C4-2B (cell line): Measurements from ENCODE around the gene BLID.

Experiments used
- H3K27ac ChIP-seq: fragments of 450-650 bp; 2 replicates; pipeline ENCODE4 v1.5.1; 2017
- CTCF ChIP-seq: fragments of 450-650 bp; conservative IDR thresholded peaks from 2 replicates; pipeline ENCODE4 v1.5.1; 2017; ENCODE audit warnings: mild to moderate bottlenecking
- ZFX ChIP-seq: fragments of 450-650 bp; IDR thresholded peaks from 2 replicates; pipeline ENCODE4 v1.6.1; 2017

The BLID gene

GRCh38 chr11:122091835-122092234, 24.2 kb downstream of the BLID start:
- H3K27ac ChIP-seq, result no peak overlapping the region
- no peak for TF ChIP-seq ZFX
- TF ChIP-seq CTCF, result no peak

- no peak for TF ChIP-seq CTCF
- TF ChIP-seq ZFX, result no peak
- no peak overlapping the region for H3K27ac ChIP-seq
These were observed 26.9 kb downstream of the BLID start for GRCh38 chr11:122089111-122089510.

- TF ChIP-seq CTCF, result no peak
- no peak for TF ChIP-seq ZFX
- no peak overlapping the region for H3K27ac ChIP-seq
These were observed 30.3 kb downstream of the BLID start for GRCh38 chr11:122085712-122086111.

- no peak overlapping the region for H3K27ac ChIP-seq
- TF ChIP-seq CTCF, result no peak
- no peak for TF ChIP-seq ZFX
These were observed 30.8 kb downstream of the BLID start for GRCh38 chr11:122085264-122085663.

- no peak overlapping the region for H3K27ac ChIP-seq
- TF ChIP-seq ZFX, result no peak
- TF ChIP-seq CTCF, result no peak
These were observed 33.8 kb downstream of the BLID start for GRCh38 chr11:122082205-122082604.

GRCh38 chr11:122081073-122081472, 34.9 kb downstream of the BLID start:
- no peak for TF ChIP-seq CTCF
- TF ChIP-seq ZFX, result no peak
- no peak overlapping the region for H3K27ac ChIP-seq

- H3K27ac ChIP-seq, result no peak overlapping the region
These were observed 38.6 kb downstream of the BLID start for GRCh38 chr11:122077459-122077858.

More at GRCh38 chr11:122077459-122077858, 38.6 kb downstream of the BLID start:
- no peak for TF ChIP-seq CTCF
